T-cell (primary cell): Measurements from ENCODE around the gene USP20. TPM values are rescaled to one million over a fixed set of nuclear protein-coding genes. Genes with fewer than 3 reads are reported as not detected.

Experiments
- ATAC-seq, 4 experiments: fragments of 200-7000 bp in 3 of 4; fragments of 150-1000 bp in 1 of 4; cut with Tn5 transposase; replicated peaks in 1 of 4; 1 replicate in 3 of 4; 2 replicates in 1 of 4; pipeline ENCODE4 v1.10.0; 2021; ENCODE audit warnings: moderate library complexity in 3 of 4, mild to moderate bottlenecking in 2 of 4, moderate number of reproducible peaks in 1 of 4
- CTCF ChIA-PET, 2 donors: fragments of 300-600 bp; sonication (Branson Sonifier 250); formaldehyde crosslinking; loops; one replicate each; lab custom pipeline; 2022; ENCODE audit warnings: antibody characterized with exemption in 2 of 2; lab: Charles Lee
- POLR2A ChIA-PET, 2 donors: fragments of 300-600 bp; sonication (Branson Sonifier 250); formaldehyde crosslinking; loops; one replicate each; lab custom pipeline; 2022; ENCODE audit warnings: antibody characterized with exemption in 2 of 2; lab: Charles Lee
- DNase-seq, 35 experiments: peaks; one replicate each; pipeline versions ENCODE4 v3.0.0 to v3.0.0-alpha.2; 2013 to 2023
- H3K27ac ChIP-seq: one replicate; pipeline ENCODE4 v1.5.1; 2013; ENCODE audit warnings: low read length
- H3K27me3 ChIP-seq, 2 experiments: replicated peaks in 1 of 2; 1 replicate in 1 of 2; 2 replicates in 1 of 2; pipeline versions ENCODE4 v1.6.1 to v1.7.0; 2013; ENCODE audit warnings: low read length in 1 of 2, mixed read lengths in 1 of 2; ENCODE audit not compliant: control insufficient read depth in 2 of 2, insufficient read depth in 2 of 2; ENCODE audit errors: extremely low read depth in 1 of 2
- H3K36me3 ChIP-seq, 2 donors: 1 replicate in 1 of 2; 2 replicates in 1 of 2; pipeline versions ENCODE4 v1.6.1 to v1.7.0; 2013; ENCODE audit warnings: low read length in 1 of 2; ENCODE audit not compliant: control insufficient read depth in 2 of 2, insufficient read depth in 1 of 2; ENCODE audit errors: extremely low read depth in 1 of 2
- H3K4me1 ChIP-seq, 2 experiments: 1 replicate in 1 of 2; 2 replicates in 1 of 2; pipeline versions ENCODE4 v1.6.1 to v1.7.0; 2013; ENCODE audit warnings: low read length in 2 of 2, mixed read lengths in 1 of 2; ENCODE audit not compliant: insufficient read depth in 2 of 2, control insufficient read depth in 1 of 2; ENCODE audit errors: extremely low read depth in 1 of 2
- H3K4me3 ChIP-seq, 2 donors: 1 replicate in 1 of 2; 2 replicates in 1 of 2; pipeline versions ENCODE4 v1.5.1 to v1.7.0; 2013; ENCODE audit warnings: mild to moderate bottlenecking in 2 of 2, low read length in 1 of 2, moderate library complexity in 1 of 2; ENCODE audit not compliant: control insufficient read depth in 1 of 2; ENCODE audit errors: extremely low read depth in 1 of 2
- H3K9me3 ChIP-seq: 2 replicates; pipeline ENCODE4 v1.7.0; 2013
- H3K27ac Mint-ChIP-seq, 2 donors: one replicate each; pipeline ENCODE4 v1.8.0; 2020 to 2021; ENCODE audit warnings: mild to moderate bottlenecking in 2 of 2, mixed read lengths in 2 of 2
- H3K27me3 Mint-ChIP-seq, 2 donors: one replicate each; pipeline ENCODE4 v1.8.0; 2021 to 2022; ENCODE audit warnings: mixed read lengths in 2 of 2
- H3K36me3 Mint-ChIP-seq: one replicate; pipeline ENCODE4 v1.8.0; 2021; ENCODE audit warnings: mixed read lengths
- H3K4me1 Mint-ChIP-seq, 3 donors: one replicate each; pipeline ENCODE4 v1.8.0; 2020 to 2022; ENCODE audit warnings: mixed read lengths in 3 of 3, mild to moderate bottlenecking in 1 of 3
- H3K4me3 Mint-ChIP-seq, 3 donors: one replicate each; pipeline ENCODE4 v1.8.0; 2020 to 2022; ENCODE audit warnings: mild to moderate bottlenecking in 3 of 3, mixed read lengths in 3 of 3, moderate library complexity in 3 of 3
- H3K9me3 Mint-ChIP-seq, 3 donors: one replicate each; pipeline ENCODE4 v1.8.0; 2020 to 2022; ENCODE audit warnings: mixed read lengths in 3 of 3
- WGBS: methylation state at CpG from one replicate; pipeline ENCODE4 v1.1.5; 2013; ENCODE audit warnings: missing lambda C conversion rate; ENCODE audit not compliant: insufficient coverage; 5-methylcytosine and 5-hydroxymethylcytosine counted together
- total RNA-seq, 35 experiments: library from RNA in 6 of 35; stranded (reverse) in 6 of 35; fragments of 120-200 nt in 1 of 35; gene quantifications; one replicate each; pipeline versions ENCODE4 v1.2.1 to v1.2.4 and lab custom pipeline; 2013 to 2026

The USP20 gene
- total RNA-seq, 5 donors from 2014 or later (not counting 1 experiment from before 2014, with no cell fraction given) = 105 to 140 (median 125) TPM

GRCh38 chr9:129894120-129894823, 59.0 kb downstream of the USP20 start:
- Histone ChIP-seq H3K4me1 (peaks cover 57 to 81% of the 10 kb centered on the region in 2 experiments), H3K27me3 (no peaks in the 10 kb centered on the region), H3K27ac (peak overlapping the region; percentile 89), H3K36me3 (peaks cover 6 to 44% of the 10 kb centered on the region in 2 donors), H3K9me3 (no peaks in the 10 kb centered on the region), H3K4me3 (no peak overlapping the region)
- CTCF ChIA-PET = interaction anchor here (0.6 to 0.7 kb wide), 2 partner anchors 9 to 68 kb away, joined by 4 to 6 read pairs; no protein-coding TSS in a partner anchor
- Mint-ChIP-seq H3K4me1 (peaks cover 80 to 90% (median 85%) of the 10 kb centered on the region in 3 donors), H3K27me3 (no peaks in the 10 kb centered on the region), H3K9me3 (no peaks in the 10 kb centered on the region), H3K36me3 (peaks cover 48% of the 10 kb centered on the region), H3K27ac (peak overlapping the region; percentile 91 to 98), H3K4me3 (peak overlapping the region; percentile 0 to 61 (median 49))
- POLR2A ChIA-PET = interaction anchor here (0.7 kb wide), 3 partner anchors 20 to 113 kb away, joined by 4 to 7 read pairs (median 7); no protein-coding TSS in a partner anchor
- DNase-seq (peak in 12 of 35 experiments; percentile 17 to 79 (median 24)), ATAC-seq (peak; percentile 13 to 41 (median 19))
- WGBS = 32% methylated on average over 5 of the region's 9 CpGs

GRCh38 chr9:129895376-129896268, 60.4 kb downstream of the USP20 start:
- peaks cover 13 to 57% of the 10 kb centered on the region in 2 donors for H3K36me3 ChIP-seq
- no peaks in the 10 kb centered on the region for H3K9me3 Mint-ChIP-seq
- no peaks in the 10 kb centered on the region for H3K9me3 ChIP-seq
- H3K27ac Mint-ChIP-seq = peak overlapping the region; percentile 91 to 98
- H3K4me3 Mint-ChIP-seq = peak overlapping the region in 1 of 3 donors; percentile 61
- H3K27me3 Mint-ChIP-seq = no peaks in the 10 kb centered on the region
- DNase-seq (peak in 34 of 35 experiments; percentile 22 to 85 (median 60)), ATAC-seq (peak; percentile 25 to 55 (median 40))
- H3K4me3 ChIP-seq = no peak overlapping the region
- WGBS = 87% methylated on average over 5 of the region's 17 CpGs
- ChIA-PET CTCF (interaction anchor here in 1 of 2 donors (0.6 to 1.1 kb wide), 10 partner anchors 9 to 144 kb away, joined by 3 to 12 read pairs (median 4); no protein-coding TSS in a partner anchor), POLR2A (interaction anchor here (0.6 to 1.2 kb wide), 8 partner anchors 9 to 1015 kb away, joined by 3 to 11 read pairs (median 4); no protein-coding TSS in a partner anchor)
- peaks cover 73 to 76% (median 75%) of the 10 kb centered on the region in 3 donors for H3K4me1 Mint-ChIP-seq
- no peaks in the 10 kb centered on the region for H3K27me3 ChIP-seq
- peak overlapping the region; percentile 89 for H3K27ac ChIP-seq
- H3K4me1 ChIP-seq = peaks cover 46 to 70% of the 10 kb centered on the region in 2 experiments
- peaks cover 52% of the 10 kb centered on the region for H3K36me3 Mint-ChIP-seq

- ATAC-seq = no peak
- no peak overlapping the region for H3K4me3 ChIP-seq
- WGBS = 100% methylated on average over 2 of the region's 6 CpGs
- H3K4me3 Mint-ChIP-seq = peak overlapping the region in 1 of 3 donors; percentile 60
- H3K9me3 Mint-ChIP-seq = no peaks in the 10 kb centered on the region
- peaks cover 24 to 70% of the 10 kb centered on the region in 2 donors for H3K36me3 ChIP-seq
- DNase-seq = no peak
- no peaks in the 10 kb centered on the region for H3K27me3 ChIP-seq
- no peaks in the 10 kb centered on the region for H3K9me3 ChIP-seq
- H3K36me3 Mint-ChIP-seq = peaks cover 62% of the 10 kb centered on the region
- ChIA-PET POLR2A (interaction anchor here in 1 of 2 donors (1.1 kb wide), 1 partner anchor 10 kb away, joined by 5 read pairs; no protein-coding TSS in a partner anchor), CTCF (interaction anchor here (0.7 to 1.4 kb wide), 3 partner anchors 11 to 35 kb away, joined by 3 to 5 read pairs (median 3); no protein-coding TSS in a partner anchor)
- peak overlapping the region; percentile 91 to 98 for H3K27ac Mint-ChIP-seq
- H3K4me1 ChIP-seq = peaks cover 32 to 54% of the 10 kb centered on the region in 2 experiments
- H3K27me3 Mint-ChIP-seq = no peaks in the 10 kb centered on the region
- H3K4me1 Mint-ChIP-seq = peaks cover 59 to 62% (median 60%) of the 10 kb centered on the region in 3 donors
- peak overlapping the region; percentile 52 for H3K27ac ChIP-seq
Observed at GRCh38 chr9:129897263-129897662, 62.0 kb downstream of the USP20 start.

- Histone ChIP-seq H3K4me3 (no peak overlapping the region), H3K27me3 (no peaks in the 10 kb centered on the region), H3K27ac (no peak overlapping the region), H3K9me3 (no peaks in the 10 kb centered on the region), H3K36me3 (peaks cover 29 to 76% of the 10 kb centered on the region in 2 donors), H3K4me1 (peaks cover 23 to 48% of the 10 kb centered on the region in 2 experiments)
- Mint-ChIP-seq H3K4me3 (peak overlapping the region in 1 of 3 donors; percentile 22), H3K36me3 (peaks cover 64% of the 10 kb centered on the region), H3K27ac (peak overlapping the region; percentile 82 to 86), H3K9me3 (no peaks in the 10 kb centered on the region), H3K27me3 (no peaks in the 10 kb centered on the region), H3K4me1 (peaks cover 51 to 58% (median 52%) of the 10 kb centered on the region in 3 donors)
- ATAC-seq = no peak
- DNase-seq = no peak
- 95% methylated on average over 6 of the region's 8 CpGs for WGBS
- POLR2A ChIA-PET = interaction anchor here (0.6 to 1.1 kb wide), 3 partner anchors 9 to 133 kb away, joined by 3 to 12 read pairs (median 3); no protein-coding TSS in a partner anchor
- CTCF ChIA-PET = interaction anchor here (0.7 to 1.4 kb wide), 3 partner anchors 13 to 35 kb away, joined by 3 to 5 read pairs (median 3); no protein-coding TSS in a partner anchor
Observed at GRCh38 chr9:129898185-129898584, 62.9 kb downstream of the USP20 start.

DNA sequence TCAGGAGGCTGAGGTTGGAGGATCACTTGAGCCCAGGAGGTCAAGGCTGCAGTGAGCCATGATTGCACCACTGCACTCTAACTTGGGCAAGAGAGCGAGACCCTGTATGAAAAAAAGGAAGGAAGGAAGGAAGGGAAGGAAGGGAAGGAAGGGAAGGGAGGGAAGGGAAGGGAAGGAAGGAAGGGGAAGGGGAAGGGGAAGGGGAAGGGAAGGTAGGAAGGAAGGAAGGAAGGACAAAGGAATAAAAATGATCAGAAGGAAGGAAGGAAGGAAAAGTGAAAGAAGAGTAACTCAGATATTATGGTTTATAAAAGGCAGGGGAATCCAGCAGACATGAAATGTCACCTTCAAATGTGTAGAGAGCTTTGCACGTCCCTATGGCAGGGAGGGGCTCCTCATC, 64.4 kb downstream of the USP20 start:
- Mint-ChIP-seq H3K4me3 (no peak overlapping the region), H3K27me3 (no peaks in the 10 kb centered on the region), H3K27ac (peak overlapping the region; percentile 73 to 79), H3K9me3 (no peaks in the 10 kb centered on the region), H3K36me3 (peaks cover 65% of the 10 kb centered on the region), H3K4me1 (peaks cover 41 to 54% (median 48%) of the 10 kb centered on the region in 3 donors)
- ATAC-seq = no peak
- Histone ChIP-seq H3K9me3 (no peaks in the 10 kb centered on the region), H3K27me3 (no peaks in the 10 kb centered on the region), H3K4me1 (peaks cover 15 to 34% of the 10 kb centered on the region in 2 experiments), H3K4me3 (no peak overlapping the region), H3K27ac (peak overlapping the region; percentile 18), H3K36me3 (peaks cover 29 to 90% of the 10 kb centered on the region in 2 donors)
- DNase-seq = no peak
- 100% methylated on average over 1 of the region's 2 CpGs for WGBS
- POLR2A ChIA-PET = no interaction called here
- CTCF ChIA-PET = interaction anchor here in 1 of 2 donors (0.6 kb wide), 2 partner anchors 200 to 1235 kb away, joined by 3 to 7 read pairs; no protein-coding TSS in a partner anchor
